ACC112 (cell line): ENCODE measurements around the gene POLR2H.

Experiments
- H2AFZ ChIP-seq: fragments of 200-600 bp; sonication (generic); one replicate; pipeline ENCODE4 v1.6.0; 2017; ENCODE audit warnings: antibody characterized with exemption, low read length; ENCODE audit not compliant: unreplicated experiment
- H3K27ac ChIP-seq: fragments of 200-600 bp; sonication (generic); 2 replicates; pipeline ENCODE4 v1.5.1; 2014; ENCODE audit warnings: low read depth, mild to moderate bottlenecking, antibody characterized with exemption, low read length, moderate library complexity
- H3K27me3 ChIP-seq: fragments of 200-600 bp; sonication (generic); 2 replicates; pipeline ENCODE4 v1.6.1; 2014; ENCODE audit warnings: mild to moderate bottlenecking, antibody characterized with exemption, low read length, moderate library complexity, mixed read lengths; ENCODE audit not compliant: insufficient read depth
- H3K36me3 ChIP-seq: fragments of 200-600 bp; sonication (generic); 2 replicates; pipeline ENCODE4 v1.6.1; 2016; ENCODE audit warnings: mild to moderate bottlenecking, antibody characterized with exemption, low read length, moderate library complexity, mixed read lengths; ENCODE audit not compliant: insufficient read depth
- H3K4me1 ChIP-seq: fragments of 200-600 bp; sonication (generic); one replicate; pipeline ENCODE4 v1.6.1; 2016; ENCODE audit warnings: low read length, mixed read lengths; ENCODE audit not compliant: insufficient read depth, unreplicated experiment, control insufficient read depth
- H3K4me3 ChIP-seq: fragments of 200-600 bp; sonication (generic); 2 replicates; pipeline ENCODE4 v1.5.1; 2014; ENCODE audit warnings: mild to moderate bottlenecking, low read depth, low read length
- H3K79me2 ChIP-seq: fragments of 200-600 bp; sonication (generic); one replicate; pipeline ENCODE4 v1.6.0; 2016; ENCODE audit warnings: low read length; ENCODE audit not compliant: control insufficient read depth, unreplicated experiment, insufficient read depth

The POLR2H gene

GRCh38 chr3:184360070-184360928, 1.2 kb upstream of the POLR2H start:
- peak overlapping the region; percentile 79 for H3K4me3 ChIP-seq
- H3K27me3 ChIP-seq: no peaks in the 10 kb centered on the region
- H3K79me2 ChIP-seq: peaks cover 32% of the 10 kb centered on the region
- peaks cover 26% of the 10 kb centered on the region for H3K4me1 ChIP-seq
- no peak overlapping the region for H3K27ac ChIP-seq
- no peak overlapping the region for H2AFZ ChIP-seq
- peaks cover 14% of the 10 kb centered on the region for H3K36me3 ChIP-seq

DNA sequence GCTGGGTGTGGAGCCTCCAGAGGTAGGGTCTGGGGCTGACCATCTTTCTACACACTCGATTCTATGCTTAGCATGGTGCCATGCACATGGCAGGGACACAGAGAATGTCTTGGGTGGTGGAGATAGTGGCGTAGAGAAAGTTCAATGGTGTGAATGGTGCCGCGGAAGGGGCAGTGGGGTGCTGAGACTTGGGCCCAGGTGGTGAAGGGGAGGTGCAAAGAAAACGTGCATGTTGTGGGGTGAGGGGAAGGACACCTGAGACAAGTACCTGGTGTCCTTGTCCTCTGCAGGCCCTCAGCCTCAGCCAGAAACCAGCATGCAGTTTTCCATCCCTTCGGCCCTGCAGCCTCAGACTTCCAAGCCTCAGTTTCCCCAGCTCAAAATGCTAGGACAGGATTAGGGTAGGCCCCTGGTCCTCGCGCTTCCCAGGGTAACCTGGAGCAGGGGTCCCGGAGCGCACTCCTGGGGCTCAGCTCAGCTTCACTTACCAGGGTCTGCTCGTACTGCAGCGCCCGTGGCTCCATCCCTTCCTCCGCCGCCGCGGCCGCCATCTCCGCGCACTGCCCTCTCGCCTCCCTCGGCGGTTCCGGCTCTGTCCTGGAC, 480 bp upstream of the POLR2H start:
- H3K79me2 ChIP-seq: peaks cover 33% of the 10 kb centered on the region
- no peaks in the 10 kb centered on the region for H3K27me3 ChIP-seq
- H3K27ac ChIP-seq: peak overlapping the region; percentile 97; the same call in 1 of the 2 replicates
- H3K4me1 ChIP-seq: peaks cover 23% of the 10 kb centered on the region
- peaks cover 12% of the 10 kb centered on the region for H3K36me3 ChIP-seq
- H3K4me3 ChIP-seq: peak overlapping the region; percentile 79
- H2AFZ ChIP-seq: peak overlapping the region; percentile 69

DNA sequence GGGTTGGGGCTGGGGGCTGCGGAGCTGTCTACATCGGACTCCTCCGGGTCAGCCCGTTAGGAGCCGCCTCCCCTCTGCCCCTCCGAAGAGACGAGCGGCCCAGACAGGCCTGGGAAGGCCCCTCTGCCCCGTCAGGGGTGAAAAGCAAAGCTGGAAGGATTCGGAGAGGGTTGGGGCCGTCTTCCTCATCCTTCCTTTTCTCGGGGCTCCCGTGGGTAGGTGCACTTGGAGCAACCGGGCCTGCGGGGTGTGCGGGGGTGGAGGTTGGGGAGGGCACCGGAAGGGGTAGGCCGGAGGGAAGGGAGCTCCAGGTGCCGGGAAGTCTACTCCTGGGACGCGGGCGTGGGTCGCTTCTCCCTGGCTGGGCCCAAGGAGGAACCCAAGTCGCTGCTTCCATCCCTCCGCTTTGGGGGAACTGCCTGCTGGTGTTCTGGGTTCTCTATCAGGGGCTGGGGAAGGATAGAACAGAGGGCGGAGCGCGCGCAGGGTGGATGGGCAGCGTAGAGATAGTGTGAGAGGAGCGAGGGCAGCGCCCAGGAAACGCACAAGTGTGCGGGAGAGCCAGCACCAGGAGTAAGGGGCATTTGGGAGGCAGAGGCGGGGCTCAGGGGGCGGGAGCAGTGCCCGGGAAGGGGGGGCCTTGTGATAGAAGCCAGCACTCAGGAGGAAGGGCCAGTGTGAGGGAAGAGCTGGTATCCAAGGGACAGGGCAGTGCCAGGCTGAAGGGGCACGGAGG, 590 bp downstream of the POLR2H start:
- H3K27me3 ChIP-seq: no peaks in the 10 kb centered on the region
- peak overlapping the region; percentile 97 for H3K27ac ChIP-seq
- H3K36me3 ChIP-seq: peaks cover 18% of the 10 kb centered on the region
- peaks cover 33% of the 10 kb centered on the region for H3K79me2 ChIP-seq
- peaks cover 29% of the 10 kb centered on the region for H3K4me1 ChIP-seq
- peak overlapping the region; percentile 79 for H3K4me3 ChIP-seq
- H2AFZ ChIP-seq: peak overlapping the region; percentile 36

- Histone ChIP-seq H3K4me1 (peaks cover 33% of the 10 kb centered on the region), H3K4me3 (peak overlapping the region; percentile 79), H3K27me3 (no peaks in the 10 kb centered on the region), H3K79me2 (peaks cover 33% of the 10 kb centered on the region), H3K27ac (peak overlapping the region; percentile 97), H2AFZ (peak overlapping the region; percentile 16), H3K36me3 (peaks cover 17% of the 10 kb centered on the region)
Measured at GRCh38 chr3:184362668-184363546, 1.4 kb downstream of the POLR2H start.

- Histone ChIP-seq H3K79me2 (peaks cover 21% of the 10 kb centered on the region), H3K4me3 (no peak overlapping the region), H3K27ac (0 out of 2 replicates have a peak overlapping the region, but pooled peaks have one; percentile 4), H3K36me3 (peaks cover 21% of the 10 kb centered on the region), H2AFZ (no peak overlapping the region), H3K27me3 (no peaks in the 10 kb centered on the region), H3K4me1 (peaks cover 46% of the 10 kb centered on the region)
Measured at GRCh38 chr3:184366619-184367289, 5.2 kb downstream of the POLR2H start.

GRCh38 chr3:184368116-184368515, 6.6 kb downstream of the POLR2H start:
- Histone ChIP-seq H3K27me3 (no peaks in the 10 kb centered on the region), H2AFZ (no peak overlapping the region), H3K27ac (peak overlapping the region; percentile 57), H3K79me2 (peaks cover 21% of the 10 kb centered on the region), H3K4me1 (peaks cover 48% of the 10 kb centered on the region), H3K36me3 (peaks cover 21% of the 10 kb centered on the region), H3K4me3 (no peak overlapping the region)

- Histone ChIP-seq H3K27me3 (no peaks in the 10 kb centered on the region), H3K4me3 (no peak overlapping the region), H2AFZ (no peak overlapping the region), H3K36me3 (peaks cover 21% of the 10 kb centered on the region), H3K27ac (peak overlapping the region; percentile 57), H3K4me1 (peaks cover 51% of the 10 kb centered on the region), H3K79me2 (peaks cover 17% of the 10 kb centered on the region)
Measured at GRCh38 chr3:184368586-184369183, 7.2 kb downstream of the POLR2H start.

DNA sequence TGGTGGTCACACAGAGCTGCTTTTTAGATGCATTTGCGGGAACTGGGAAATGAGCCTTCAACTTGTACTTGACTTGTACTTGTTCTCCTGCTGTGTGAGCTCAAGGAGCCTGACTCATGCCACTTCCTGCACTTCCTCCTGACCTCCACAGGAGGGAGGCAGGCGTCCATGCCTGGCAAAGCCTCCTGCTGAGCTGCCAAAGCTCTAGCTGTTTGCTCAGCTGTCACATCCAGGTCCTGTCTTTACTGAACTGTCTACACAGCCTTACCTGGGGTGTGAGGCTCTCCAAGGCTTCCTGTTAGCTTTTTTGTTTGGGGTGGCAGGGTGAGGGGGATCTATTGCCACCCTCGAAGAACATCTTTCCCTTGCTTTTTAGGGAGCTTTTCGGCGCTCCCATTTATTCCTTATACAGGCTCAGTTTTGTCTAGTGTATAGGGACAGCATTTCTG, 10.1 kb downstream of the POLR2H start:
- H3K36me3 ChIP-seq: peaks cover 11% of the 10 kb centered on the region
- peaks cover 14% of the 10 kb centered on the region for H3K27me3 ChIP-seq
- H3K4me1 ChIP-seq: peaks cover 37% of the 10 kb centered on the region
- no peak overlapping the region for H2AFZ ChIP-seq
- H3K4me3 ChIP-seq: no peak overlapping the region
- H3K27ac ChIP-seq: no peak overlapping the region
- H3K79me2 ChIP-seq: no peaks in the 10 kb centered on the region

- Histone ChIP-seq H2AFZ (no peak overlapping the region), H3K27ac (no peak overlapping the region), H3K27me3 (peaks cover 19% of the 10 kb centered on the region), H3K4me1 (peaks cover 33% of the 10 kb centered on the region), H3K79me2 (no peaks in the 10 kb centered on the region), H3K36me3 (peaks cover 6% of the 10 kb centered on the region), H3K4me3 (no peak overlapping the region)
Measured at GRCh38 chr3:184372296-184372821, 10.8 kb downstream of the POLR2H start.
